A549 treated with AZD2906 at 1 μM for 4 hours (cell line): ENCODE measurements around the gene FXYD4. TPM values are rescaled to one million over a fixed set of nuclear protein-coding genes. Genes with fewer than 3 reads are reported as not detected.

Experiments
- total RNA-seq: library from RNA; stranded (reverse); fragments of 200-300 nt; extraction: Qiagen RNA extraction; gene quantifications from 5 replicates; pipeline ENCODE4 v1.2.3, GENCODE V29; 2022

FXYD4 gene
- total RNA-seq: not detected in 5 replicates

GRCh38 chr10:43371418-43371817 is at the start of gene FXYD4:
TSS of gene FXYD4 (plus strand) at chr10:43371636. CDS start at chr10:43373747, 2,111 bp downstream.

GRCh38 chr10:43408710-43409384 is 37.4 kb downstream of the FXYD4 start, which contains the start of gene HNRNPF:
TSS of gene HNRNPF (minus strand) at chr10:43409186. CDS start at chr10:43387884, 21,302 bp downstream.

Other genes with a start within 250 kb of the FXYD4 start
- 9.7 to 13.7 TPM (median 11.7 TPM) in 5 replicates for gene CSGALNACT2, start 233.2 kb upstream of the FXYD4 start, total RNA-seq
- 4.8 to 6.8 TPM (median 5.8 TPM) in 5 replicates for gene RASGEF1A, start 104.6 kb upstream of the FXYD4 start, total RNA-seq
- gene HNRNPF, start 37.5 kb downstream of the FXYD4 start, total RNA-seq: 323 to 353 TPM (median 341 TPM) in 5 replicates
- 6.7 to 7.7 TPM (median 7.0 TPM) in 5 replicates for gene ZNF487, start 65.5 kb downstream of the FXYD4 start, total RNA-seq
- 2.0 to 2.1 TPM (median 2.0 TPM) in 5 replicates for gene ZNF239, start 203.0 kb downstream of the FXYD4 start, total RNA-seq
- gene ZNF485, start 234.8 kb downstream of the FXYD4 start, total RNA-seq: 1.5 to 2.4 TPM (median 1.6 TPM) in 5 replicates